Natural killer cell (primary cell): ENCODE results near the gene NR1D1. TPM values are rescaled to one million over a fixed set of nuclear protein-coding genes. Genes with fewer than 3 reads are reported as not detected.

Experiments
- ATAC-seq, 3 donors: fragments of 150-1000 bp in 2 of 3; fragments of 200-7000 bp in 1 of 3; cut with Tn5 transposase; 1 replicate in 1 of 3; 2 replicates in 2 of 3; pipeline ENCODE4 v1.10.0; 2021; ENCODE audit warnings: mild to moderate bottlenecking in 2 of 3, moderate library complexity in 2 of 3
- DNase-seq, 2 donors: peaks; one replicate each; pipeline versions ENCODE4 v3.0.0 to v3.0.0-alpha.2; 2013 to 2021; ENCODE audit warnings: mixed read lengths in 1 of 2
- H3K27ac ChIP-seq: one replicate; pipeline ENCODE4 v1.5.1; 2013; ENCODE audit warnings: mild to moderate bottlenecking, low read length
- H3K27me3 ChIP-seq: one replicate; pipeline ENCODE4 v1.6.1; 2013; ENCODE audit warnings: low read length; ENCODE audit not compliant: control insufficient read depth, insufficient read depth
- H3K36me3 ChIP-seq: one replicate; pipeline ENCODE4 v1.6.1; 2013; ENCODE audit warnings: low read length; ENCODE audit not compliant: control insufficient read depth, insufficient read depth
- H3K4me1 ChIP-seq: one replicate; pipeline ENCODE4 v1.6.1; 2013; ENCODE audit warnings: low read length; ENCODE audit not compliant: control insufficient read depth, insufficient read depth
- H3K4me3 ChIP-seq: one replicate; pipeline ENCODE4 v1.5.1; 2013; ENCODE audit warnings: low read length
- H3K9me3 ChIP-seq: one replicate; pipeline ENCODE4 v1.6.1; 2013; ENCODE audit warnings: low read length; ENCODE audit not compliant: control insufficient read depth, insufficient read depth
- H3K27ac Mint-ChIP-seq, 2 donors: one replicate each; pipeline ENCODE4 v1.8.0; 2022; ENCODE audit warnings: mild to moderate bottlenecking in 2 of 2, mixed read lengths in 2 of 2, moderate library complexity in 1 of 2
- H3K27me3 Mint-ChIP-seq, 2 donors: one replicate each; pipeline ENCODE4 v1.8.0; 2022; ENCODE audit warnings: low read depth in 2 of 2, mixed read lengths in 2 of 2
- H3K36me3 Mint-ChIP-seq: one replicate; pipeline ENCODE4 v1.8.0; 2022; ENCODE audit warnings: mixed read lengths
- H3K4me1 Mint-ChIP-seq, 2 donors: one replicate each; pipeline ENCODE4 v1.8.0; 2022; ENCODE audit warnings: mixed read lengths in 2 of 2
- H3K4me3 Mint-ChIP-seq: one replicate; pipeline ENCODE4 v1.8.0; 2022; ENCODE audit warnings: mild to moderate bottlenecking, moderate library complexity, mixed read lengths
- H3K9me3 Mint-ChIP-seq, 2 donors: one replicate each; pipeline ENCODE4 v1.8.0; 2022; ENCODE audit warnings: mixed read lengths in 2 of 2
- WGBS: methylation state at CpG from one replicate; pipeline ENCODE4 v1.1.7; 2013; ENCODE audit warnings: missing lambda C conversion rate; ENCODE audit not compliant: insufficient coverage; 5-methylcytosine and 5-hydroxymethylcytosine counted together
- intact Hi-C: fragments of 100-400 bp; cut with micrococcal nuclease; formaldehyde crosslinking; loops from one replicate; pipeline ENCODE4 v1.14.2; 2022
- total RNA-seq, 4 donors: library from RNA; stranded (reverse); fragments of 120-200 nt in 1 of 4; gene quantifications; one replicate each; pipeline versions ENCODE4 v1.2.3 to v1.2.4, GENCODE V29; 2013 to 2022
- TF ChIP-seq, protein P1 (sequence below): fragments of 200-600 bp; IDR thresholded peaks from one replicate; pipeline ENCODE4 v1.8.0; 2022; ENCODE audit warnings: antibody characterized with exemption

Gene NR1D1
- total RNA-seq, 3 donors from 2014 or later (not counting 1 experiment from before 2014, with no cell fraction given), result 8.8 to 10.1 (median 9.9) TPM

DNA sequence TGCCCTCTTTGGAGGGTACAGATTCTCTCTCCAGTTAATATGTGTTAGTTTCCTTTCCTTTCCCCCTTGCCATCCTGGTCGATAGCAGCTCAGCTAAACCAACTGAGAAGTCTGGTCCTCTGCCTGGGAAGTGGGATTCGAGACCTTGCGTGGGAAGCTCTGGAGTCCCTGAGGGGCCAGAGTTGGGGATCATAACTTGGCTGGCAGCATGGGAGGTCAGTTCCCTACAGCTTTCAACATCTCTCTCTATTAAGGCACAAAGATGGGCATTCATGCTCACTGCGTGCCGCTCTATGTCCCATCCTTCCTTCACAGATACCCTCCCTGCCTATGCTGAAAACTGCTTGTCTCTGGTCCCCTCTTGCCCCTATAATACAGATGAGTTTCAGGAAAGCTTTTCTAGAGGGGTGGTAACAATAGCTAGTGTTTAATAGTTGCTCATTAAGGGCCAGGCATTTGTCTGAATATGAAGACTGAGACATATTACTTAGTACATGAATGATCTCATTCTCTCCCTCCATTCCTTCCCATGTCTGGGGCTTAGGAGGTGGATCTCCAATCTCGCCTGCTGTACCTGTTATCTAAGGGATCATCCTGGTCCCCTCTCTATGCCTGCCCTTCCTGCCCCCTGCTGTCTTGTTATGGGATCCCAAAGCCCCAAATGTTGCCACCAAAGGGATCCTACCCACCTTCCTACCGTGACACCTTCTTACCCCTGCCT, 26.8 kb downstream of the NR1D1 start:
- Mint-ChIP-seq H3K27ac (peak overlapping the region; percentile 34 to 70), H3K4me1 (peaks cover 41 to 72% of the 10 kb centered on the region in 2 donors), H3K36me3 (no peaks in the 10 kb centered on the region), H3K4me3 (no peak overlapping the region), H3K27me3 (no peaks in the 10 kb centered on the region), H3K9me3 (no peaks in the 10 kb centered on the region)
- TF ChIP-seq, protein P1, sequence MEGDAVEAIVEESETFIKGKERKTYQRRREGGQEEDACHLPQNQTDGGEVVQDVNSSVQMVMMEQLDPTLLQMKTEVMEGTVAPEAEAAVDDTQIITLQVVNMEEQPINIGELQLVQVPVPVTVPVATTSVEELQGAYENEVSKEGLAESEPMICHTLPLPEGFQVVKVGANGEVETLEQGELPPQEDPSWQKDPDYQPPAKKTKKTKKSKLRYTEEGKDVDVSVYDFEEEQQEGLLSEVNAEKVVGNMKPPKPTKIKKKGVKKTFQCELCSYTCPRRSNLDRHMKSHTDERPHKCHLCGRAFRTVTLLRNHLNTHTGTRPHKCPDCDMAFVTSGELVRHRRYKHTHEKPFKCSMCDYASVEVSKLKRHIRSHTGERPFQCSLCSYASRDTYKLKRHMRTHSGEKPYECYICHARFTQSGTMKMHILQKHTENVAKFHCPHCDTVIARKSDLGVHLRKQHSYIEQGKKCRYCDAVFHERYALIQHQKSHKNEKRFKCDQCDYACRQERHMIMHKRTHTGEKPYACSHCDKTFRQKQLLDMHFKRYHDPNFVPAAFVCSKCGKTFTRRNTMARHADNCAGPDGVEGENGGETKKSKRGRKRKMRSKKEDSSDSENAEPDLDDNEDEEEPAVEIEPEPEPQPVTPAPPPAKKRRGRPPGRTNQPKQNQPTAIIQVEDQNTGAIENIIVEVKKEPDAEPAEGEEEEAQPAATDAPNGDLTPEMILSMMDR, result no peak
- DNase-seq (no peak), ATAC-seq (no peak)
- Histone ChIP-seq H3K9me3 (no peaks in the 10 kb centered on the region), H3K27me3 (no peaks in the 10 kb centered on the region), H3K27ac (no peak overlapping the region), H3K4me3 (no peak overlapping the region), H3K4me1 (peaks cover 56% of the 10 kb centered on the region), H3K36me3 (peaks cover 9% of the 10 kb centered on the region)
- WGBS, result over 99% methylated on average over 7 of the region's 7 CpGs
- intact Hi-C loops, result no loop called here

DNA sequence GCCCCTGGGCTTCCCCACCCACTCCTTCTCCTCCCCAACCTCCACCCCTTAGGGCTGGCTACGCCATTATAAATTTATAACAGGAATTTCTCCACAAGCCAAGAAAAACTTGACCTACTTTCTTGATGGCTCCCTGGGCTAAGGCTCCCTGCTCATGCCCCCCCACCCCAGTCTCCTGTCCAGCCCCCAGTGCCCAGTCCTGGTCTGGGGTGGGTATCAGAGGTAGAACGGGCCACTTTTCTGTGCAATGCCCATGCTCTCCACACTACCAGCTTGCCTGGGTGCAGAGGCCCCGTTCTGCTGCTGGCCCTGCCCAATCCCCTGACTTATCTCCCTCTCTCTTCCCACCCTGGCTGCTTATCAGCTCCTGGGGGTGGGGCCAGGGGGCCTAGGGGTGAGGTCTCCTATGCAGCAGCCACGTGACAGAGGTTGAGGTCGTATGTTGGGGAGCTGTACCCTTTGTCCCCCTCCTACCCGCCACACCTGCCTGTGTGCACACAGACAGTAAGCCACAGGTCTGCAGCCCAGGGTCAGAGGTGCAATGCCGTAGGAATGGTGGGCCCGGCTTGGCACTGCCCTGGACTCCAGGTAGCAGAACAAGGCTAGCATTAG, 27.5 kb downstream of the NR1D1 start:
- DNase-seq (no peak), ATAC-seq (no peak)
- Mint-ChIP-seq H3K36me3 (no peaks in the 10 kb centered on the region), H3K4me1 (peaks cover 48 to 80% of the 10 kb centered on the region in 2 donors), H3K27ac (peak overlapping the region in 1 of 2 donors; percentile 70), H3K27me3 (no peaks in the 10 kb centered on the region), H3K4me3 (no peak overlapping the region), H3K9me3 (no peaks in the 10 kb centered on the region)
- peaks cover 9% of the 10 kb centered on the region for H3K36me3 ChIP-seq
- intact Hi-C loops, result no loop called here
- H3K27ac ChIP-seq, result no peak overlapping the region
- H3K4me3 ChIP-seq, result no peak overlapping the region
- 78% methylated on average over 7 of the region's 8 CpGs for WGBS
- TF ChIP-seq, protein P1, result no peak
- no peaks in the 10 kb centered on the region for H3K27me3 ChIP-seq
- H3K4me1 ChIP-seq, result peaks cover 64% of the 10 kb centered on the region
- H3K9me3 ChIP-seq, result no peaks in the 10 kb centered on the region

DNA sequence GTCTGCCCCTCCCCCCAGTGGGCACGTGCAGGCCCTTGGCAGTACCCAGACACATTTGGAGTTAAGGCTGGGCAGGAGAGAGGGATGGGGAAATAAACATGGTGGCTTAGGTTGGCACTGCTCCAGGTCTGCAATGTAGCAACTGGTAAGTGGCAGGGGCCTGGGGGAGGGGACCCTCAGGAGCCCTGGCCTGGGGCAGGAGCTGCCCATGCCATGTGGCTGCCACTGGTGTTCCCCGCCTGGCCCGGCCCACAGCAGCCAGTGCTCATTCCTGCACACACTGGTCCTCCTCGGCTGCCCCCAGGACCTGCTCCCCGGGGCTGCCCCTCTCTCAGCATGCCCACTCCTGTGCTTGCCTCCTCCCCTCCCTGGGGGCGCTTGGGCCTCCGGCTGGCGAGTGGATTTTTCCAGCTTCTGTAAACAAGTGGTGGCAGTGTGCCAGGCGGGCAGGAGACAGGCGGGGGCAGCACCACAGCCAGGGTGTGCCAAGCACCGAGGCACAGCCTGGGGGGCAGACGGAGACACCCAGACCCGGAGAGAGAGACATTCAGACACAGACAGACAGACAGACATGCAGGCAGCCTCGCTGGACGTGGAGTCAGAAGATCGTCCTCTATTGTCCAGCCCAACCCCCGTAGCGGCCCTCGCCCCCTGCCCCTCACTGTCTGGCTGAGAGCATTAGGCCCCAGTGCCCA, 28.2 kb downstream of the NR1D1 start:
- intact Hi-C loops, result no loop called here
- ATAC-seq (no peak), DNase-seq (no peak)
- H3K9me3 Mint-ChIP-seq, result no peaks in the 10 kb centered on the region
- H3K4me3 ChIP-seq, result no peak overlapping the region
- H3K9me3 ChIP-seq, result no peaks in the 10 kb centered on the region
- peak overlapping the region in 1 of 2 donors; percentile 95 for H3K27ac Mint-ChIP-seq
- peaks cover 54 to 86% of the 10 kb centered on the region in 2 donors for H3K4me1 Mint-ChIP-seq
- H3K27me3 Mint-ChIP-seq, result no peaks in the 10 kb centered on the region
- no peaks in the 10 kb centered on the region for H3K36me3 Mint-ChIP-seq
- H3K27me3 ChIP-seq, result no peaks in the 10 kb centered on the region
- H3K4me3 Mint-ChIP-seq, result no peak overlapping the region
- peaks cover 9% of the 10 kb centered on the region for H3K36me3 ChIP-seq
- peak overlapping the region; percentile 11 for H3K27ac ChIP-seq
- H3K4me1 ChIP-seq, result peaks cover 70% of the 10 kb centered on the region
- TF ChIP-seq, protein P1, result no peak
- 60% methylated on average over 19 of the region's 19 CpGs for WGBS
